K562 (cell line): ENCODE measurements around the gene POLE2. TPM values are rescaled to one million over a fixed set of nuclear protein-coding genes. Genes with fewer than 3 reads are reported as not detected.
A peak's percentile ranks its signal among the peaks of the same experiment; 100 is the strongest.

ENCODE experiments used
- CREBBP ChIP-seq: IDR thresholded peaks from one replicate; pipeline ENCODE4 v1.6.1; 2012; ENCODE audit warnings: low read depth, mild to moderate bottlenecking, control low read depth, inconsistent platforms, low read length
- HDGF ChIP-seq: fragments of 450-650 bp; IDR thresholded peaks from 2 replicates; pipeline ENCODE4 v1.6.1; 2016
- HSF4 ChIP-seq: fragments of 250-450 bp; sonication (Bioruptor Pico); IDR thresholded peaks from 2 replicates; pipeline ENCODE4 v2.1.2; 2022; ENCODE audit warnings: mild to moderate bottlenecking, moderate library complexity, borderline replicate concordance
- MAFK ChIP-seq: IDR thresholded peaks from 2 replicates; pipeline ENCODE4 v1.6.1; 2011; ENCODE audit warnings: low read length, improper control_type of control experiment
- MTF1 ChIP-seq: fragments of 250-450 bp; sonication (Bioruptor Pico); IDR thresholded peaks from 2 replicates; pipeline ENCODE4 v1.9.0; 2021; ENCODE audit warnings: moderate library complexity, mild to moderate bottlenecking, inconsistent platforms, borderline replicate concordance
- POLR2B ChIP-seq: fragments of 450-650 bp; IDR thresholded peaks from 2 replicates; pipeline ENCODE4 v1.6.1; 2018; ENCODE audit warnings: low read depth; ENCODE audit not compliant: partially characterized antibody
- WHSC1 ChIP-seq: IDR thresholded peaks from one replicate; pipeline ENCODE4 v1.6.1; 2012; ENCODE audit warnings: low read length, control low read depth, inconsistent platforms
- ZNF589 ChIP-seq: fragments of 200-800 bp; sonication (Bioruptor generic); IDR thresholded peaks from 2 replicates; pipeline ENCODE4 v1.6.1; 2016; ENCODE audit warnings: low read depth, missing genetic modification characterization, missing compliant biosample characterization
- polyA plus RNA-seq, 8 experiments: library from polyadenylated mRNA; depleted of rRNA in 4 of 8; stranded (reverse) in 5 of 8; unstranded in 3 of 8; fragments of >200 nt; fragmentation: Nextera tagmentation in 2 of 8; fragmentation: Illumina TruSeq in 1 of 8; extraction: Ambion mirVana in 2 of 8; extraction: Trizol in 1 of 8; gene quantifications; 2 replicates each; pipeline versions ENCODE4 v1.2.1 to v1.2.3, GENCODE V29; 2011 to 2014; ENCODE audit warnings: inconsistent platforms in 1 of 8, missing spikeins in 1 of 8
- total RNA-seq, 7 experiments: library from RNA; depleted of rRNA in 6 of 7; stranded (reverse); fragments of >200 nt in 6 of 7; fragmentation: Illumina TruSeq in 2 of 7; extraction: Trizol in 2 of 7; gene quantifications; 2 replicates each; pipeline versions ENCODE4 v1.2.1 to v1.2.3, GENCODE V29; 2011 to 2021; ENCODE audit warnings: low replicate concordance in 1 of 7
- TF ChIP-seq, protein P1 (sequence below), 2 experiments: fragments of 450-650 bp in 1 of 2; sonication (generic) in 1 of 2; formaldehyde crosslinking in 1 of 2; IDR thresholded peaks; 2 replicates each; pipeline versions ENCODE4 v1.7.1 to v1.9.0; 2016 to 2022; ENCODE audit warnings: inconsistent platforms in 1 of 2, mild to moderate bottlenecking in 1 of 2, missing genetic modification reagents in 1 of 2
- TF ChIP-seq, protein P2 (sequence below): fragments of 250-450 bp; sonication (Bioruptor Pico); IDR thresholded peaks from 2 replicates; pipeline ENCODE4 v1.4.0; 2020
- TF ChIP-seq, protein P3 (sequence below): fragments of 450-650 bp; IDR thresholded peaks from one replicate; pipeline ENCODE4 v1.6.1; 2018; ENCODE audit warnings: mild to moderate bottlenecking, moderate library complexity; ENCODE audit not compliant: partially characterized antibody
- TF ChIP-seq, protein P4 (sequence below): fragments of 250-450 bp; sonication (Bioruptor Pico); IDR thresholded peaks from 2 replicates; pipeline ENCODE4 v1.5.0; 2021
- TF ChIP-seq, protein P5 (sequence below): sonication (generic); formaldehyde crosslinking; IDR thresholded peaks from 2 replicates; pipeline ENCODE4 v1.8.0; 2022; ENCODE audit warnings: missing genetic modification reagents, mild to moderate bottlenecking, moderate library complexity, borderline replicate concordance

The POLE2 gene
- total and polyA plus RNA-seq, 9 of the 15 experiments (the other 6 are each of a cell fraction or from before 2014, with no cell fraction given): 30.7 to 78.4 (median 55.4) TPM

DNA sequence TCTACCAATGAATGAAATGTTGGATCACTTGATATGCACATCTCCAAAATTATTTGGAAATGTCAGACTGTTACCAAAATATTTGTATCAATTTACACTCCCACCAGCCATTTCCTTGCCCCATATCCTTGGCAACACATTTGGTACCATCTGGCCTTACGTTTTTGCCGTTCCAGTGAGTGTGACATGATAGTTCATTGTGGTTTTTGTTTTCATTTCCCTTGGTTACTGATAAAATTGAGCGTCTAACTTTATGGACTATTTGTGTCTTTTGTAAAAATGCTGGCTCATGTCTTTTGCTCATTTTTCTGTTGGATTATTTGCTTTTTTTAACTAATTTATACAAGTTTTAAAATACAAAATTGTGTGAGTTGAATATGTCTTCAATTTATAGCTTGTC is 16.0 kb upstream of the POLE2 start (continued):
- TF ChIP-seq, protein P1, sequence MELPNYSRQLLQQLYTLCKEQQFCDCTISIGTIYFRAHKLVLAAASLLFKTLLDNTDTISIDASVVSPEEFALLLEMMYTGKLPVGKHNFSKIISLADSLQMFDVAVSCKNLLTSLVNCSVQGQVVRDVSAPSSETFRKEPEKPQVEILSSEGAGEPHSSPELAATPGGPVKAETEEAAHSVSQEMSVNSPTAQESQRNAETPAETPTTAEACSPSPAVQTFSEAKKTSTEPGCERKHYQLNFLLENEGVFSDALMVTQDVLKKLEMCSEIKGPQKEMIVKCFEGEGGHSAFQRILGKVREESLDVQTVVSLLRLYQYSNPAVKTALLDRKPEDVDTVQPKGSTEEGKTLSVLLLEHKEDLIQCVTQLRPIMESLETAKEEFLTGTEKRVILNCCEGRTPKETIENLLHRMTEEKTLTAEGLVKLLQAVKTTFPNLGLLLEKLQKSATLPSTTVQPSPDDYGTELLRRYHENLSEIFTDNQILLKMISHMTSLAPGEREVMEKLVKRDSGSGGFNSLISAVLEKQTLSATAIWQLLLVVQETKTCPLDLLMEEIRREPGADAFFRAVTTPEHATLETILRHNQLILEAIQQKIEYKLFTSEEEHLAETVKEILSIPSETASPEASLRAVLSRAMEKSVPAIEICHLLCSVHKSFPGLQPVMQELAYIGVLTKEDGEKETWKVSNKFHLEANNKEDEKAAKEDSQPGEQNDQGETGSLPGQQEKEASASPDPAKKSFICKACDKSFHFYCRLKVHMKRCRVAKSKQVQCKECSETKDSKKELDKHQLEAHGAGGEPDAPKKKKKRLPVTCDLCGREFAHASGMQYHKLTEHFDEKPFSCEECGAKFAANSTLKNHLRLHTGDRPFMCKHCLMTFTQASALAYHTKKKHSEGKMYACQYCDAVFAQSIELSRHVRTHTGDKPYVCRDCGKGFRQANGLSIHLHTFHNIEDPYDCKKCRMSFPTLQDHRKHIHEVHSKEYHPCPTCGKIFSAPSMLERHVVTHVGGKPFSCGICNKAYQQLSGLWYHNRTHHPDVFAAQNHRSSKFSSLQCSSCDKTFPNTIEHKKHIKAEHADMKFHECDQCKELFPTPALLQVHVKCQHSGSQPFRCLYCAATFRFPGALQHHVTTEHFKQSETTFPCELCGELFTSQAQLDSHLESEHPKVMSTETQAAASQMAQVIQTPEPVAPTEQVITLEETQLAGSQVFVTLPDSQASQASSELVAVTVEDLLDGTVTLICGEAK (IDR thresholded peaks at IDR 0.05): peak; percentile 70; the same call in 1 of the 2 replicates
- TF ChIP-seq, protein P1 (CRISPR knock-in tag; IDR thresholded peaks at IDR 0.05): no peak
- no peak for TF ChIP-seq ZNF589 (CRISPR knock-in tag)
- TF ChIP-seq, protein P2, sequence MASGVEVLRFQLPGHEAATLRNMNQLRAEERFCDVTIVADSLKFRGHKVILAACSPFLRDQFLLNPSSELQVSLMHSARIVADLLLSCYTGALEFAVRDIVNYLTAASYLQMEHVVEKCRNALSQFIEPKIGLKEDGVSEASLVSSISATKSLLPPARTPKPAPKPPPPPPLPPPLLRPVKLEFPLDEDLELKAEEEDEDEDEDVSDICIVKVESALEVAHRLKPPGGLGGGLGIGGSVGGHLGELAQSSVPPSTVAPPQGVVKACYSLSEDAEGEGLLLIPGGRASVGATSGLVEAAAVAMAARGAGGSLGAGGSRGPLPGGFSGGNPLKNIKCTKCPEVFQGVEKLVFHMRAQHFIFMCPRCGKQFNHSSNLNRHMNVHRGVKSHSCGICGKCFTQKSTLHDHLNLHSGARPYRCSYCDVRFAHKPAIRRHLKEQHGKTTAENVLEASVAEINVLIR (CRISPR knock-in tag): no peak
- TF ChIP-seq HDGF: no peak
- TF ChIP-seq HSF4 (CRISPR knock-in tag): no peak
- TF ChIP-seq, protein P3, sequence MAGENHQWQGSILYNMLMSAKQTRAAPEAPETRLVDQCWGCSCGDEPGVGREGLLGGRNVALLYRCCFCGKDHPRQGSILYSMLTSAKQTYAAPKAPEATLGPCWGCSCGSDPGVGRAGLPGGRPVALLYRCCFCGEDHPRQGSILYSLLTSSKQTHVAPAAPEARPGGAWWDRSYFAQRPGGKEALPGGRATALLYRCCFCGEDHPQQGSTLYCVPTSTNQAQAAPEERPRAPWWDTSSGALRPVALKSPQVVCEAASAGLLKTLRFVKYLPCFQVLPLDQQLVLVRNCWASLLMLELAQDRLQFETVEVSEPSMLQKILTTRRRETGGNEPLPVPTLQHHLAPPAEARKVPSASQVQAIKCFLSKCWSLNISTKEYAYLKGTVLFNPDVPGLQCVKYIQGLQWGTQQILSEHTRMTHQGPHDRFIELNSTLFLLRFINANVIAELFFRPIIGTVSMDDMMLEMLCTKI: no peak
- TF ChIP-seq, protein P4, sequence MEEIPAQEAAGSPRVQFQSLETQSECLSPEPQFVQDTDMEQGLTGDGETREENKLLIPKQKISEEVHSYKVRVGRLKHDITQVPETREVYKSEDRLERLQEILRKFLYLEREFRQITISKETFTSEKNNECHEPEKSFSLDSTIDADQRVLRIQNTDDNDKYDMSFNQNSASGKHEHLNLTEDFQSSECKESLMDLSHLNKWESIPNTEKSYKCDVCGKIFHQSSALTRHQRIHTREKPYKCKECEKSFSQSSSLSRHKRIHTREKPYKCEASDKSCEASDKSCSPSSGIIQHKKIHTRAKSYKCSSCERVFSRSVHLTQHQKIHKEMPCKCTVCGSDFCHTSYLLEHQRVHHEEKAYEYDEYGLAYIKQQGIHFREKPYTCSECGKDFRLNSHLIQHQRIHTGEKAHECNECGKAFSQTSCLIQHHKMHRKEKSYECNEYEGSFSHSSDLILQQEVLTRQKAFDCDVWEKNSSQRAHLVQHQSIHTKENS (CRISPR knock-in tag): no peak
- peak; percentile 34; the same call in 1 of the 2 replicates for TF ChIP-seq MAFK
- TF ChIP-seq CREBBP: no peak
- no peak for TF ChIP-seq WHSC1
- TF ChIP-seq MTF1 (CRISPR knock-in tag): no peak
- TF ChIP-seq, protein P5, sequence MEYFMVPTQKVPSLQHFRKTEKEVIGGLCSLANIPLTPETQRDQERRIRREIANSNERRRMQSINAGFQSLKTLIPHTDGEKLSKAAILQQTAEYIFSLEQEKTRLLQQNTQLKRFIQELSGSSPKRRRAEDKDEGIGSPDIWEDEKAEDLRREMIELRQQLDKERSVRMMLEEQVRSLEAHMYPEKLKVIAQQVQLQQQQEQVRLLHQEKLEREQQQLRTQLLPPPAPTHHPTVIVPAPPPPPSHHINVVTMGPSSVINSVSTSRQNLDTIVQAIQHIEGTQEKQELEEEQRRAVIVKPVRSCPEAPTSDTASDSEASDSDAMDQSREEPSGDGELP (CRISPR knock-in tag): no peak
- no peak for TF ChIP-seq POLR2B
